Measurements from ENCODE around the gene CHSY1.

GRCh38 chr15:101138086-101138660 is 113.7 kb downstream of the CHSY1 start:
- TF ChIP-seq SUZ12 (IDR thresholded peaks at IDR 0.05; ENCODE audit: extremely low read depth, insufficient read depth, insufficient read length) (no peak), ZNF274 (IDR thresholded peaks at IDR 0.05; ENCODE audit: low read depth, low read length) (no peak)
